ENCODE results near the gene NMRK1. TPM values are rescaled to one million over a fixed set of nuclear protein-coding genes. Genes with fewer than 3 reads are reported as not detected.

NMRK1 gene
- total and polyA plus RNA-seq, 2 donors (not counting 1 experiment from before 2014, with no cell fraction given), result 10.1 TPM

- H3K9me3 Mint-ChIP-seq (ENCODE audit: insufficient read depth), result no peaks in the 10 kb centered on the region
- Histone ChIP-seq H3K4me2 (replicated peaks; ENCODE audit: low read depth, low read length, poor library complexity, severe bottlenecking) (no peak overlapping the region), H2AFZ (ENCODE audit: insufficient read depth, low read depth, low read length, poor library complexity, severe bottlenecking) (no peak overlapping the region), H3K4me1 (ENCODE audit: control insufficient read depth in 2 of 2, insufficient read depth in 2 of 2, low read length in 2 of 2) (no peaks in the 10 kb centered on the region), H3K27me3 (replicated peaks in 1 of 4; ENCODE audit: control extremely low read depth in 1 of 4, control insufficient read depth in 3 of 4, insufficient read depth in 4 of 4, low read length in 3 of 4) (no peaks in the 10 kb centered on the region), H3K9ac (ENCODE audit: low read length) (no peak overlapping the region), H3K79me2 (ENCODE audit: control insufficient read depth, insufficient read depth, low read length) (peaks cover 71% of the 10 kb centered on the region), H3K9me3 (ENCODE audit: control extremely low read depth in 1 of 3, control insufficient read depth in 2 of 3, insufficient read depth in 1 of 3, low read length in 2 of 3) (no peaks in the 10 kb centered on the region), H3K36me3 (replicated peaks in 1 of 2; ENCODE audit: control extremely low read depth in 1 of 2, control insufficient read depth in 1 of 2, extremely low read depth in 1 of 2, insufficient read depth in 2 of 2, low read length in 1 of 2) (peaks cover 12 to 56% of the 10 kb centered on the region in 2 experiments), H3K4me3 (ENCODE audit: control extremely low read depth in 1 of 5, extremely low read depth in 1 of 5, insufficient read depth in 1 of 5, low read depth in 2 of 5, low read length in 4 of 5) (no peak overlapping the region), H3K27ac (ENCODE audit: low read length in 2 of 2) (no peak overlapping the region), H4K20me1 (ENCODE audit: control insufficient read depth, insufficient read depth, low read length, poor library complexity, severe bottlenecking) (peaks cover 91% of the 10 kb centered on the region)
- POLR2A ChIA-PET, result no interaction called here
- no peaks in the 10 kb centered on the region for H3K27me3 Mint-ChIP-seq
- DNase-seq (no peak), ATAC-seq (ENCODE audit: low read depth) (no peak)
- WGBS (ENCODE audit: insufficient coverage), result 98% methylated on average over 3 of the region's 5 CpGs
- H3K4me3 Mint-ChIP-seq, result no peak overlapping the region
- no peak for TF ChIP-seq CTCF (IDR thresholded peaks at IDR 0.05)
- no peak for TF ChIP-seq EZH2 (IDR thresholded peaks at IDR 0.05; ENCODE audit: borderline replicate concordance, insufficient read depth, low read depth, low read length, poor library complexity, severe bottlenecking)
- CTCF ChIA-PET, result no interaction called here
- intact Hi-C loops (cut with micrococcal nuclease), result no loop called here
- H3K4me1 Mint-ChIP-seq, result peaks cover 21% of the 10 kb centered on the region
- H3K27ac Mint-ChIP-seq, result no peak overlapping the region
These were observed 34.1 kb upstream of the NMRK1 start for GRCh38 chr9:75121914-75122558.

- no peak for ATAC-seq (ENCODE audit: low read depth)
- 96% methylated on average over 4 of the region's 4 CpGs for WGBS (ENCODE audit: insufficient coverage)
- CTCF ChIA-PET, result no interaction called here
- POLR2A ChIA-PET, result no interaction called here
- H3K27me3 ChIP-seq (replicated peaks in 1 of 4; ENCODE audit: control extremely low read depth in 1 of 4, control insufficient read depth in 3 of 4, insufficient read depth in 4 of 4, low read length in 3 of 4), result no peaks in the 10 kb centered on the region
- peaks cover 93% of the 10 kb centered on the region for H4K20me1 ChIP-seq (ENCODE audit: control insufficient read depth, insufficient read depth, low read length, poor library complexity, severe bottlenecking)
- intact Hi-C loops (cut with micrococcal nuclease), result no loop called here
- DNase-seq, result no peak
- Mint-ChIP-seq H3K27me3 (no peaks in the 10 kb centered on the region), H3K27ac (no peak overlapping the region), H3K4me3 (no peak overlapping the region), H3K9me3 (ENCODE audit: insufficient read depth) (no peaks in the 10 kb centered on the region), H3K4me1 (peaks cover 27% of the 10 kb centered on the region)
- H3K36me3 ChIP-seq (replicated peaks in 1 of 2; ENCODE audit: control extremely low read depth in 1 of 2, control insufficient read depth in 1 of 2, extremely low read depth in 1 of 2, insufficient read depth in 2 of 2, low read length in 1 of 2), result peaks cover 12 to 56% of the 10 kb centered on the region in 2 experiments
- H3K9me3 ChIP-seq (ENCODE audit: control extremely low read depth in 1 of 3, control insufficient read depth in 2 of 3, insufficient read depth in 1 of 3, low read length in 2 of 3), result no peaks in the 10 kb centered on the region
- peaks cover 4 to 5% of the 10 kb centered on the region in 2 donors for H3K4me1 ChIP-seq (ENCODE audit: control insufficient read depth in 2 of 2, insufficient read depth in 2 of 2, low read length in 2 of 2)
- no peak for TF ChIP-seq EZH2 (IDR thresholded peaks at IDR 0.05; ENCODE audit: borderline replicate concordance, insufficient read depth, low read depth, low read length, poor library complexity, severe bottlenecking)
- TF ChIP-seq CTCF (IDR thresholded peaks at IDR 0.05), result no peak
- no peak overlapping the region for H3K27ac ChIP-seq (ENCODE audit: low read length in 2 of 2)
- no peak overlapping the region for H3K4me3 ChIP-seq (ENCODE audit: control extremely low read depth in 1 of 5, extremely low read depth in 1 of 5, insufficient read depth in 1 of 5, low read depth in 2 of 5, low read length in 4 of 5)
- H3K79me2 ChIP-seq (ENCODE audit: control insufficient read depth, insufficient read depth, low read length), result peaks cover 81% of the 10 kb centered on the region
- no peak overlapping the region for H3K4me2 ChIP-seq (replicated peaks; ENCODE audit: low read depth, low read length, poor library complexity, severe bottlenecking)
- no peak overlapping the region for H3K9ac ChIP-seq (ENCODE audit: low read length)
- no peak overlapping the region for H2AFZ ChIP-seq (ENCODE audit: insufficient read depth, low read depth, low read length, poor library complexity, severe bottlenecking)
These were observed 32.7 kb upstream of the NMRK1 start for GRCh38 chr9:75120686-75121085.
